Suprapubic skin (tissue), 4 donors: Measurements from ENCODE around the gene RNF31.

ENCODE experiments used
- CTCF ChIP-seq, 2 donors: fragments of 200-600 bp in 1 of 2; fragments of 450-650 bp in 1 of 2; sonication (generic) in 1 of 2; IDR thresholded peaks; one replicate each; pipeline ENCODE4 v1.5.1; 2016 to 2019; ENCODE audit warnings: antibody characterized with exemption in 2 of 2, mild to moderate bottlenecking in 1 of 2, moderate library complexity in 1 of 2
- EP300 ChIP-seq: sonication (generic); formaldehyde crosslinking; IDR thresholded peaks from one replicate; pipeline ENCODE4 v1.6.1; 2017; ENCODE audit warnings: antibody characterized with exemption
- POLR2A ChIP-seq, 2 donors: fragments of 450-650 bp; IDR thresholded peaks; one replicate each; pipeline ENCODE4 v1.6.1; 2017; ENCODE audit warnings: antibody characterized with exemption in 2 of 2, mild to moderate bottlenecking in 2 of 2, moderate library complexity in 2 of 2
- POLR2AphosphoS5 ChIP-seq, 3 donors: sonication (generic); formaldehyde crosslinking; IDR thresholded peaks; one replicate each; pipeline ENCODE4 v1.6.1; 2017; ENCODE audit warnings: antibody characterized with exemption in 3 of 3

GRCh38 chr14:24126939-24127338, 20.4 kb upstream of the RNF31 start:
- TF ChIP-seq CTCF (IDR thresholded peaks at IDR 0.05) = no peak
- TF ChIP-seq POLR2A (IDR thresholded peaks at IDR 0.05) = no peak
- TF ChIP-seq EP300 = no peak
- no peak for TF ChIP-seq POLR2AphosphoS5 (IDR thresholded peaks at IDR 0.05)
